HT-29 (cell line): Measurements from ENCODE around the gene PARVB. TPM values are rescaled to one million over a fixed set of nuclear protein-coding genes. Genes with fewer than 3 reads are reported as not detected.

Experiments
- DNase-seq: peaks from one replicate; pipeline ENCODE4 v3.0.0-alpha.2; 2015; ENCODE audit warnings: low spot score
- total RNA-seq: library from RNA; depleted of rRNA; stranded (reverse); fragments of >200 nt; shearing (Covaris generic); gene quantifications from 2 replicates; pipeline ENCODE4 v1.2.3, GENCODE V29; 2014

The PARVB gene
- total RNA-seq, 1 experiment from 2014 or later: not detected

GRCh38 chr22:44181033-44181911 lies 157.2 kb downstream of the PARVB start:
- no peak for DNase-seq

DNA sequence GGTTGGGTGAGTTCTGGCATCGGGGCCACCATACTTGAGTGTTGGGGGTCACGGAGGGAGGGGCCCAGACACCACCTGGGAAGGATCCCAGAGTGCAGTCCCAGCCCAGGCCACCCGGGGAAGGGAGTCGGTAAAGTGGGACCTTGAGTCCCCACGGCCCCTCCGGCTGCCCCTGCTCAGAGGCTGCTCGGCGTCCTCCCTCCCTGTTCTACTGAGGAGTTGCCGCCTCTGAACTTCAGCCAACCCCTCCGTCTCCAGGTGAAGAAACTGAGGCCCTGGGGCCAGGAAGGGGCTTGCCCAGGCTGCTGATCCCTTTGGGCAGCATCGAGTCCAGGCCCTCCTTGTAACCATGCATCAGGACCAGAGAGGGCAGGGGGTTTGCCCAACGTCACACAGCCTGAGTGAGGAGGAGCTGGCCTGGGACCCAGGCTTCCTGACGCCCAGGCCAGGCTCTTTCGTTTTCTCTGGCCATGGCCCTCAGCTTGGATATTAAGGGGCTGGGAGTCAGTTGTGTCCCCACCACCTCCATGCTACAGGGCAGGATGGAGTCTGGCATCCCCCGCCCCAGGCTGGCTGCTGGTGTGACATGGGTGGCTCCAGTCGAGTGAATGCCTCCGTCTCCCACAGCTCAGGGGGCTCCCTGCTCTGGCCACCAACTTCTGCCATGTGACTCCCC lies 157.9 kb downstream of the PARVB start:
- no peak for DNase-seq

GRCh38 chr22:44182588-44183286 lies 158.6 kb downstream of the PARVB start:
- DNase-seq: no peak

DNA sequence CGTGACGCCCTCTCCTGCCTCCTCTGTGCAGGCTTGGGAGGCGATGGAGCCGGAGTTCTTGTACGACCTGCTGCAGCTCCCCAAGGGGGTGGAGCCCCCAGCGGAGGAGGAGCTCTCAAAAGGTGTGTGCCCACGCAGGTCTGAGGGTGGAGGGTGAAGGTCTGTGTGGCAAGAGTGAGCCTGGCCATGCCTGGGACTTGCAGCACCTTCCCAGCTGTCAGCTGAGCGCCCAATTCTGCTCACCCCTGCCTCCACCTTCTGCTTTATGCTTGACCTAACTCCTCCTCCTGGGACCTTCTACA lies 159.1 kb downstream of the PARVB start:
- DNase-seq: no peak

- no peak for DNase-seq
These were observed 159.9 kb downstream of the PARVB start for GRCh38 chr22:44184006-44184405.

DNA sequence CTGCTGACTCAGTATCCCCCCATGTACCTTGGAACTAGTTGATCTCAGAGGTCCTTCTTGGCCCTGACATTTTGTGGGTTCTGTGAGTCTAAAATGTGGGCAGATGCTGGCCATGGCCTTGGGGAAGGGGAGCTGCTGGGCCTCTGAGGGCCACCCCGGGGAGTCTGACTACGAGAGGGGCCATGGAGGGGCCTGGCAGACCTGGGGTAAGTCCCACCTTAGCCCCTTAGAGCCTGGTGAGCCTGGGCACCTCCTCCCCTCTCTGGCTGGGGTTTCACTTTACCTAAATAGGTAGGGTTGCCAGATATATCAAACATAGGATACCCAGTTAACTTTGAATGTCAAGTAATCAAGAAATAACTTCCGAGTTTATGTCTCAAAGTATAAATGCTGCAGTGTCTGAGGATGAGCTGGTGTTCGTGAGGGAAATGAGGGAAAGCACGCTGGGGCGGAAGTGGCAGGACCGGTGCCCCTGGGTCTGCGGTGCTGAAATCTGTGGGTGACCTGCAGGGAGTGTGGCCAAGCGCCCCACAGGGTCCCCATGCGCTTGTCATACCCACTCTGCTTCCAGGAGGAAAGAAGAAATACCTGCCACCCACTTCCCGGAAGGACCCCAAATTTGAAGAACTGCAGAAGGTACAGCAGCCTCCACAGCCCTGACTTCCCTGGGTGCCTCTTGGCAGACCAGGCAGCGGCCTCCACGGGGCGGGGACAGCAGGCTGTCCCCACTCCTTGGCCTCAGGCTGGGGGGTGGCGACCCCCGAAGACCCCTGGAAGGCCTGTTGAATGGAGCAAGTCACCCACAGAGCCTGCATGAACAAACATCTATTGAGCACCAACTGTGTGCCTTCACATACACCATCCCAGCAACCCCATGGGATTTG lies 161.4 kb downstream of the PARVB start:
- no peak for DNase-seq

GRCh38 chr22:44186121-44186510 lies 162.0 kb downstream of the PARVB start:
- DNase-seq: no peak

GRCh38 chr22:44186737-44187136 lies 162.6 kb downstream of the PARVB start:
- no peak for DNase-seq

DNA sequence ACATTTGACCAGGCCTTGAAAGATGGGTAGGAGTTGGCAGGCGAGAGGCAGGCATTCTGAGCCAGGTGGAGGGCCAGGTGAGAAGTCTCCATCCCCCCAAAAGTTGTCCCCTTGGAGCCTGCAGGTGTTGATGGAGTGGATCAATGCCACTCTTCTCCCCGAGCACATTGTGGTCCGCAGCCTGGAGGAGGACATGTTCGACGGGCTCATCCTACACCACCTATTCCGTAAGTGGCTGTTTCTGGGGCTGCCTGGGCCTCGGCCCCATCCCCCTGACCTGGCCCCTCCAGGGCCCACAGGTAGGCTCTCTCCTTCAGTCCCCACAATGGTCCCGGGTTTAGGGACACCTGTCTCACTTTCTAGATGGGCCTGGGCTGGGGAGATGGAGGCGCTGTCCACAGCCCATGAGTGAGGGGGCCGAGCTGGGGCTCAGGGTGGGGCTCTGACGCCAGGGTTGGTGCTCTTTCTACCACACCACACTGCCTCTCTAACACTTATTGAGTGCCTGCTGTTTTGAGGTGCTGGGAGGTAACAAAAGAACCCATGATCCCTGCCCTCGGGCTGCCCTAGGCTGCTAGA lies 163.6 kb downstream of the PARVB start:
- no peak for DNase-seq

GRCh38 chr22:44188316-44188715 lies 164.2 kb downstream of the PARVB start:
- no peak for DNase-seq

DNA sequence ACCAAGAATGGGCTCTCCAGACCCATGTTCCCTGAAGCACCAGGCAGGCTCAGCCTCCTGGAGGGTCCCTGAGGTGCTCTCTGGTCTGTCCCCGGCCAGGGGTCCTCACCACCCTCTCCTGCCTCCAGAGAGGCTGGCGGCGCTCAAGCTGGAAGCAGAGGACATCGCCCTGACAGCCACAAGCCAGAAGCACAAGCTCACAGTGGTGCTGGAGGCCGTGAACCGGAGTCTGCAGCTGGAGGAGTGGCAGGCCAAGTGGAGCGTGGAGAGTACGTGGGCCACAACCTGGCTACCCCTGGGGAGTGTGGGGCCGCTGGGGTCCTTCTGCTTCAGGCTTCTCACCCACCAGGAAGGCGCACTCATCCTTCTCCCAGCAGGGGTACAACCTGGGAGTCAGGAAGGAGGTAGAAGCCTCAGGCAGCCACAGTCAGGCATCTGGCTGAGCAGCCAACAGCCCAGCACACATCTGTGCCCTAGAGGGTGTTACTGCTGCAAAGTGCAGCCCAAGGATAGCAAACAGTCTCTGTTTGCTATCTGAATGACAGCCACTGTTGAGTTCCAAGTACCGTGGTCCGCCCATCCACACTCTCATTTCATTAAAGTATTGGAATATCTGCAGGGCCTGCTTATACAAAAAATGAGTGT lies 165.0 kb downstream of the PARVB start:
- no peak for DNase-seq

GRCh38 chr22:44190381-44190976 lies 166.4 kb downstream of the PARVB start:
- no peak for DNase-seq

DNA sequence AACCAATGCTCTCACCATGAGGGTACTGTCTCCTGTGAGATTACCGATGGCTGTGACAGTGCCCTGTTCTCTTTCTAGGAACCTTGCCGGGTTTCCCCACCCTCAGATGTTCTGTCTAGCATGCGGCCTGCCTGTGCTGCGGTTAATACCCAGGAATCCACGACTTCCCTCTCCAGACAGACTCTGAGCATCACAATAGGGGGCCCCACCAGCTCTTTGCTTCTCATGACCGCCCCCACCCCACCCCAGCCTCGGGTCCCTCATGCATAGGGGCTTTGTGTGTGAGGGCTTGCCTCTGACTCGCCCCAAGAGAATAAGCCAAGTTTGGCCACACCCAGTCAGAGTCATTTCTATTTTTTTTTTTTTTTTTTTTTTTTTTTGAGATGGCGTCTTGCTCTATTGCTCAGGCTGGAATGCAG lies 166.9 kb downstream of the PARVB start:
- DNase-seq: no peak

DNA sequence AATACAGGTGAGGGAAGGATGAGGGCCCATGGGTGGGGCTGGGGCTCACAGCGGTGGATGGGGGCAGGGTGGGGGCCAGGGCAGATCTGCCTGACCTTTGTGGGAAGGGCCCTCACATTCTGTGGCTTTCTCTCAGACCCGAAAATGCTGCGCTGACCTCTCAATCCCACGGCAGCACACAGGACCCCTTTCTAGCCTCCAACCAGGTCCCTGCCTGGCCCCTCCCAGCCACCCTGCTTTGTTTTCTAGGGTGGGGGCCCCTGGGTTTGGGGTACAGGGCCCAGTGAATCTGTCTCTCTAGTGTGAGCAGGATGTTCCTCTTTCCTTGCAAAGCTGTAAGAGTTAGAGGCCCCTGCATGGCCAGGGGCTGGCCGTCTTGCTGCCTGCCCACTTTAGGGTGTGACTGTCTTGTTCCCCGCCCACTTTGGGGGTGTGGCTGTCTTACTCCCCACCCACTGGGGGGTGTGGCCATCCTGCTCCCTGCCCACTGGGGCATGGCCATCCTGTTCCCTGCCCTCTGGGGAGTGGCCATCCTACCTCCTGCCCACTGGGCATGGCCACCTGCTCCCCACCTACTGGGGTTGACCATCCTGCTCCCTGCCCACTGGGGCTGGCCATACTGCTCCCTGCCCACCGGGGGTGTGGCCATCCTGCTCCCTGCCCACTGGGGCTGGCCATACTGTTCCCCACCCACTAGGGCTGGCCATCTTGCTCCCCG lies 168.2 kb downstream of the PARVB start:
- DNase-seq: peak; percentile 6

DNA sequence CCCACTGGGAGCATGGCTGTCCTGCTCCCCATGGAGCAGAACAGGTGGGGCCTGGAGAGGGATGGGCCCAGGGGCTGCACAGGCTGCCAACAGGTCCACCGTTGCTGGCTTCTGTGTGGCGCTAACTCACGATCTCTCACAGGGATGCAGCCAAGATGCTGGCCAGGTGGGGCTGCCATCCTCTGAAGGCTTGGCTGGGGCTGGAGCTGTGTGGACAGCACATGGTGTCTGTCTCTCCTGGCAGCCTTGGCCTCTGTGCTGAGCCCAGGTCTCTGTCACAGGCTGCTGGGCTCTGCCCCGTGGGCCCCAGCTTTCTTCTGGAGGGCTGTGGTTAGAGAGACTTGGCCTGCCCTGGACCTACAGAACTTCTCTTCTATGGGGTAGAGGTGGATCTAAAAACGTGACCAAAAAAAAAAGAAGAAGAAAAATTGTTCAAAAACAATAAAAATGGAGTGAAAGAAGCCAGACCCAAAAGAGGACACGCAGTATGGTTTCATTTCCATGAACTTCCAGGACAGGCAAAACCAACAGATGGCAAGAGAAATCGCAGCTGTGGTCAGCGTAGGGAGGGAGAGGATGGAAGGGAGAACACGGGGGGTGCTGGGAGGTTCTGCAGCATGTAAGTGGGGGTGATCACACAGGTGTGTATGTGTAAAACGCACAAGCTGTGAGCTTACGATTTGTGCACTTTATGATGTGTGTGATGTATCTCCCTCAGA lies 168.9 kb downstream of the PARVB start:
- DNase-seq: no peak

DNA sequence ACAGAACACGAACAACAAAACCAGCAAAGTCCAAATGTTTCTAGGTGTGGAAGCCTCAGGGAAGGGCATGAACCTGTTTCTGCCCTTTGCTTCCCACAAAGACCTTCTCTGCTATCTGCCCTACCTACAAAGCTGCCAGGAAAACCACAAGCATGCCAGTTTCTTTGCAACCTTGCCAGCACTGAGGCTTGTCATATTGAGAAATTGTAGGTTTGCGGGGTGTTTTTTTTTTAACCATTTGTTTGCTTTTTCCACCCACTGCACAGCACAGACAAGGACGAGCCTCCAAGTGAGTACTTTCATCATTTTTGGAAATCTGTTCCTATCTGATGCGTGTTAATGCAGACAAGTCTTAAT lies 169.4 kb downstream of the PARVB start:
- no peak for DNase-seq

DNA sequence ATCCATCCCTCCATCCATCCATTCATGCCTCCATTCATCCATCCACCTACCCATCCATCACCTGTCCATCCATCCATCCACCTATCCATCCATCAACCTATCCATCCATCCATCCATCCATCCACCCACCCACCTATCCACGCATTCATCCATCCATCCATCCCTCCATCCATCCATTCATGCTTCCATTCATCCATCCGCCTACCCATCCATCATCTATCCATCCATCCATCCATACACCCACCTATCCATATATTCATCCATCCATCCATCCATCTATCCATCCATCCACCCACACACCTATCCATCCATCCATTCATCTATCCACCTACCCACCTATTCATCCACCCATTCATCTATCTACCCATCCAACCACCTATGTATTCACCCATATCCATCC lies 170.5 kb downstream of the PARVB start:
- DNase-seq: no peak

GRCh38 chr22:44195189-44195871 lies 171.2 kb downstream of the PARVB start:
- no peak for DNase-seq
